Measurements from ENCODE around the gene CERS6.
A peak's percentile ranks its signal among the peaks of the same experiment; 100 is the strongest.

The CERS6 gene

DNA sequence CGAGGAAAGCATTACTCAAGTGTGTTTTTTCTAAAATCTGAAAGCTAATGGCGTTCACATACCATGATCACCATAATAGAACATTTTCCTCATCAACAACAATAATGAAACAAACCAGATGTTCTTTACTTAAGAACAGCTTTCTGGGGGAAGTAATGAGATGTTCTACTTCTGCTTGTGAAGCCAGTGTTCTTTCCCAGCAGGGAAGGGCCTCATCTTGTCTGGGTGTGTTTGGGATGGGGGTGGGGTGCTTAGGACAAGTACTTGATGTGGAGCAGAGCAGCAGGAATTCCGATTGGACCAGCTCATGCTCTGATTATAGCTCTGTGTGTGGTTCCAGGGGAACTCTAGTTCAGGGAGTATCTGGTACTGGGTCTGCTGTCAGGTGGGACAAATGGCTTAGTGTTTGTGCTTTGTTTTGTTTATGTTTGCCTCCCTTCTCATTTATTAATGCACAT lies 183.4 kb downstream of the CERS6 start:
- H3K4me3 ChIP-seq (ENCODE audit: low read depth, low read length) = no peak overlapping the region
- peak; percentile 83 for DNase-seq (ENCODE audit: low read depth, low spot score)
- TF ChIP-seq, protein P1, sequence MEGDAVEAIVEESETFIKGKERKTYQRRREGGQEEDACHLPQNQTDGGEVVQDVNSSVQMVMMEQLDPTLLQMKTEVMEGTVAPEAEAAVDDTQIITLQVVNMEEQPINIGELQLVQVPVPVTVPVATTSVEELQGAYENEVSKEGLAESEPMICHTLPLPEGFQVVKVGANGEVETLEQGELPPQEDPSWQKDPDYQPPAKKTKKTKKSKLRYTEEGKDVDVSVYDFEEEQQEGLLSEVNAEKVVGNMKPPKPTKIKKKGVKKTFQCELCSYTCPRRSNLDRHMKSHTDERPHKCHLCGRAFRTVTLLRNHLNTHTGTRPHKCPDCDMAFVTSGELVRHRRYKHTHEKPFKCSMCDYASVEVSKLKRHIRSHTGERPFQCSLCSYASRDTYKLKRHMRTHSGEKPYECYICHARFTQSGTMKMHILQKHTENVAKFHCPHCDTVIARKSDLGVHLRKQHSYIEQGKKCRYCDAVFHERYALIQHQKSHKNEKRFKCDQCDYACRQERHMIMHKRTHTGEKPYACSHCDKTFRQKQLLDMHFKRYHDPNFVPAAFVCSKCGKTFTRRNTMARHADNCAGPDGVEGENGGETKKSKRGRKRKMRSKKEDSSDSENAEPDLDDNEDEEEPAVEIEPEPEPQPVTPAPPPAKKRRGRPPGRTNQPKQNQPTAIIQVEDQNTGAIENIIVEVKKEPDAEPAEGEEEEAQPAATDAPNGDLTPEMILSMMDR (IDR thresholded peaks at IDR 0.05; ENCODE audit: low read depth, low read length) = no peak
- in situ Hi-C loops (cut with HindIII; ENCODE audit: low sequenced_read_pairs) = no loop called here

DNA sequence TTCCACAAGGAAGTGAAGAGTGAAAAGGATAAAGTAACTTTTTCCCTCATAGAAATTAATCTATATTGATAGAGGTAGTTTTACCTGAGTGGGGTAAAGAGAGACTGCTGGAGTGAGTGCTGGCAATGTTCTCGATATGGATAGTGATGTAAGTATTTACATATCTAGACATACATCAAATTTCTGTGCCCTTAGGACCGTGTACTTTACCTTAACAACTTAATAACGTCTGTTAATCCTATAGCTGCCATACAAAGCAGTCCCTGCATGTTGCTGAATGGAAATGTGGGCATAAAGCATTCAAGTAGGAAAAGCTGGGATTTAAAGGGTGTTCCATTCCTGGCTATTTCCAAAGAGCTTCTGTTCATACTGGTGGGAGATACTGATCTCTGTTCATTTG lies 184.0 kb downstream of the CERS6 start:
- DNase-seq (ENCODE audit: low read depth, low spot score) = no peak
- TF ChIP-seq, protein P1 (IDR thresholded peaks at IDR 0.05; ENCODE audit: low read depth, low read length) = no peak
- in situ Hi-C loops (cut with HindIII; ENCODE audit: low sequenced_read_pairs) = no loop called here
- no peak overlapping the region for H3K4me3 ChIP-seq (ENCODE audit: low read depth, low read length)

DNA sequence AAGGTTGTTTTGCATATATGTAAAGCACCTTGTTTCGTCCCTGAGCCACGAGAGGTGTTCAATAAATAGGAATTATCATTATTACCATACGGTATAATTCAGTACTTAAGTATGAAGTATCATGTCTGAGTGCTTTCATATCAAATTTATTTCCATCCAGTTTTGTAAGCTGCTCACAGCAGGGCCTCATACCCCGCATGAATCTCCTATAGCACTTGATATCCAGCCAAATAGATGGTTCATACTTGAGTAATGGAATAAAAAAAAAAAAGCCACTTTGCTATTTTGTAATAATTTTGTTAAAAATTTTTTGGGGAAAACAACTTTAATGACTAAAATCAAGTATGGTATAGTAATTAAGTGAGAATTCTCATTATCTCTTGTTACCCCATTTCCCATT lies 185.6 kb downstream of the CERS6 start:
- TF ChIP-seq, protein P1 (IDR thresholded peaks at IDR 0.05; ENCODE audit: low read depth, low read length) = no peak
- DNase-seq (ENCODE audit: low read depth, low spot score) = peak; percentile 18
- in situ Hi-C loops (cut with HindIII; ENCODE audit: low sequenced_read_pairs) = no loop called here
- H3K4me3 ChIP-seq (ENCODE audit: low read depth, low read length) = no peak overlapping the region

DNA sequence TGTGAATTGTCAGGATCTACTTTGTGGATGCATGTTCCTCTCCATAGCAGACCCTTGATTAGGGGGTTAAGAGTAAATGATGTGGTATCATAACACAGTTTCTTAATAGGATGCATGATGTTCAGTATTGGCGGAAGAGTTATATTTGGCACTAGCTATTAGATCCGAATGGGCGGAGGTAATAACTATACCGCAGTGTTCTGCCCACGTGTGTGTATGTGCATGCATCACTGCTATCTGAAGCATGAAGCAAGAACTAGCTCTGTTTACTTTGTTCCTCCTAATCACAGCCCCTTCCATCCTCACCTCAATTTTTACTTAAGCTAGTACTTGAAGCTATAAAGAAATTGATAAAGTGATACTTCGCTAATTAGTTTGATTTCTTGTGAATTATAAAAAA lies 186.8 kb downstream of the CERS6 start:
- TF ChIP-seq, protein P1 (IDR thresholded peaks at IDR 0.05; ENCODE audit: low read depth, low read length) = no peak
- DNase-seq (ENCODE audit: low read depth, low spot score) = no peak
- in situ Hi-C loops (cut with HindIII; ENCODE audit: low sequenced_read_pairs) = no loop called here
- H3K4me3 ChIP-seq (ENCODE audit: low read depth, low read length) = no peak overlapping the region

DNA sequence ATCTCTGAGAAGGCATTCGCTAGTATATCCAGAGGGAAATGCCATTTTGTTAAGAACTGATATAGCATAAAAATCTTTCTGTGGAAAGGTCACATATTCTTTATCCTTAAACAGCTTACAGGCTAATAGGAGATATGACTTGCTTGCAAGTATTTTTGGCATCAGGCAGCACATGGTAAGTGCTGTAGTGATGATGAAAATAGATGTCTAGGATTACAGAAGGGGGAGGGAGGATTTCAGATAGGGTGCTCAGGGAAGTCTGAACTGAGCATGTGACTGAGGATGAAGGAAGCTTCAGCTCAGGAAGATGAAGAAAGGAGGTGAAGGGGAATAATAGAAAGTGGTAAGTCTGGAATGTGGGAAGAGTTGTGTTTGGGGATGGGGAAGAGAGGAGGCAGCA lies 187.9 kb downstream of the CERS6 start:
- in situ Hi-C loops (cut with HindIII; ENCODE audit: low sequenced_read_pairs) = no loop called here
- H3K4me3 ChIP-seq (ENCODE audit: low read depth, low read length) = no peak overlapping the region
- TF ChIP-seq, protein P1 (IDR thresholded peaks at IDR 0.05; ENCODE audit: low read depth, low read length) = no peak
- DNase-seq (ENCODE audit: low read depth, low spot score) = peak; percentile 9

DNA sequence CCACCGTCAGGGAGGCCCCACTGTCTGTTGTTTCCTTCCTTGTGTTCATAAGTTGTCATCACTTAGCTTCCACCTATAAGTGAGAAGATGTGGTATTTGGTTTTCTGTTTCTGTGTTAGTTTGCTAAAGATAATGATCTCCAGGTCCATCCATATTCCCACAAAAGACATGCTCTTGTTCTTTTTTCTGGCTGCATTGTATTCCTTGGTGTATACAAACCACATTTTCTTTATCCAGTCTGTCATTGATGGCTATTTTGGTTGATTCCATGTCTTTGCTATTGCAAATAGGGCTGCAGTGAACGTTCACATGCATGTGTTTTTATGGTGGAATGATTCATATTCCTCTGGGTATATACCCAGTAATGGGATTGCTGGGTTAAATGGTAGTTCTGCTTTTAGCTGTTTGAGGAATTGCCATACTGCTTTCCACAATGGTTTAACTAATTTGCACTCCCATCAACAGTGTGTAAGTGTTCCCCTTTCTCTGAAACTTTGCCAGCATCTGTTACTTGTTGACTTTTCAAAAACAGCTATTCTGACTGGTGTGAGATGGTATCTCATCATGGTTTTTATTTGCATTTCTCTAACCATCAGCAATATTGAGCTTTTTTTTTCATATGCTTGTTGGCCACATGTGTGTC lies 189.7 kb downstream of the CERS6 start:
- TF ChIP-seq, protein P1 (IDR thresholded peaks at IDR 0.05; ENCODE audit: low read depth, low read length) = no peak
- no peak overlapping the region for H3K4me3 ChIP-seq (ENCODE audit: low read depth, low read length)
- no peak for DNase-seq (ENCODE audit: low read depth, low spot score)
- in situ Hi-C loops (cut with HindIII; ENCODE audit: low sequenced_read_pairs) = no loop called here
